ENCODE data around the gene ACBD3.
A peak's percentile ranks its signal among the peaks of the same experiment; 100 is the strongest.

Gene ACBD3

GRCh38 chr1:226110249-226111097, 76.1 kb downstream of the ACBD3 start:
- DNase-seq, result peak; percentile 49 to 71

DNA sequence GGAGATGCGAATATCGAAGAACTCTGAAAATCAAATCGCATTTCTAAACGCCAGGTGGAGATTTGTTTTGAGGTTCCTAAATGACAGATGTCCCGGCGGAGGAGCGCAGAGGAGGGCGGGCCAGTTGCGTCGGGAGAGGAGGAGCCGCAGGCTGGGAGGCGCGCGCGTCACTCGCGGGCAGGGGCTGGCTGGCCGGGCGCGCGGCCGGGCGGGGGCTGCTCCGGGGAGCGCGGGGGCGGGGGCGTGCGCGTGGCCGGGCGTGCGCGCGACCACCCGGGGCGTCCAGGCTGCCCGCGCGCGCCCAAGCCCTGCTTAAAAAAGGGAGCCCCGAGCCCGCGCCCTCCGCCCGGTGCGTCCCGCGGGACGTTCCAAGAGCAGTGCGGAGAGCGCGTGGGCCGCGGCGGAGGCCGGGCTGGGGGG, 76.7 kb downstream of the ACBD3 start:
- DNase-seq, result peak; percentile 78 to 96

GRCh38 chr1:226108935-226109828, 77.4 kb downstream of the ACBD3 start:
- no peak for DNase-seq

DNA sequence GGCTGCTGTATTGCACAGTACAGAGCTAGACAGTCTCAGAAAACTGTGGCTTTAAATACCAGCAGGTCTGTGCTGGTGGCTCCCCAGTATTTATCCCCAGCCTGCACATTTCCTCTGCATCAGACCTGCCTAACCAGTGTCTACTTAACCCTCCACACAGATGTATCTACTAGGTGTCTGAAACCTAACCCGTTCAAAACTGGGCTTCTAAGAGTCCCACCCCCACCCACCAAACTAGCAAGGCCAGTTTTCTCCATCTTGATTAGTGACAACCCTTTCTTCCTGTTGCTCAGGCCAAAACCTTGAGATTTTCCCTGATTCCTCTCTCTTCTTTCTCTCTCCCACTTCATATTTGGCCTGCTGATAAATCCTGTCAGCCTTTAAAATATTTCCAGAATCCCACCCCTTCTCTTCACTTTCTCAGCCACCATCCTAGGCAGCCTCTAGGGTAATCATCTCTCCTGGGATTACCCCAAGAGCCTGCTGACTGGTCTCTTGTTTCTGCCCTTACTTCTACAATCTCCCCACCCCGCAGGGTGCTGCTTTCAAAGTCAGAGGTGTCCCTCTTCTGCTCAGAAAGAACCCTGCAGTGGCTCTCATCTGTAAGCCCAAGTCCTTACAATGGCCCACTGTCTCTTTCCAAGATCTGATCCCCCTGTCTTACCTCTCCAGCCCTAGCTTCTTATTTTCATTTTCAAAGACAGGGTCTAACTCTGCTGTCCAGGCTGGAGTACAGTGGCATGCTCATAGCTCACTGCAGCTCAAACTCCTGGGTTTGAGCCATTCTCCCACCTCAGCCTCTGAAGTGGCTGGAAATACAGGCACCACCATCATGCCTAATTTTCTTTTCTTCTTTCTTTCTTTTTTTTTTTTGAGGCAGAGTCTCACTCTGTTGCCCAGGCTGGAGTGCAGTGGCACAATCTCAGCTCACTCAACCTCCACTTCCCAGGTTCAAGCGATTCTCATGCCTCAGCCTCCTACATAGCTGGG, 78.8 kb downstream of the ACBD3 start:
- peak in 1 of 2 experiments; percentile 51 for DNase-seq

DNA sequence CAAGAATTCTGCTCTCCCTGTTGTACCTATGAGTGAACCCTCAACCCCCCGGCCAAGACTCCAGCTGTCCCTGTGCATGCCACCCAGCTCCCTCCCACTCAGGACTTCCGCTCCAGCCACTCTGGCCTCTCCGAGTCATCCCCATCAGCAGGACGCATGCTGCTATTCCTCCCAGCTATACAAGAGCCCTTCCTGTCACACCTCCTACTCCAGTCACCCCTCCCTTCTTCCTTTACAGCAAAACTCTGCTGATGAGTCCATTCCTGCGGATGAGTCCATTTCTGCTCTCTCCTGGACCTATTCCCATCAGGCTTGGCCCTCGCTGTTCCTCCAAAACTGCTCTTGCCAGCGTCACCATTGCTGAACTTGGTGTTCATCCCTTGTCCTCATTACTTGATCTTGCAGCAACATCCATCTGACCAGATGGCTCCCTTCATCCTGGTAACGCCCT, 81.8 kb downstream of the ACBD3 start:
- no peak for DNase-seq

GRCh38 chr1:226100436-226101391, 85.8 kb downstream of the ACBD3 start:
- peak; percentile 14 to 31 for DNase-seq

DNA sequence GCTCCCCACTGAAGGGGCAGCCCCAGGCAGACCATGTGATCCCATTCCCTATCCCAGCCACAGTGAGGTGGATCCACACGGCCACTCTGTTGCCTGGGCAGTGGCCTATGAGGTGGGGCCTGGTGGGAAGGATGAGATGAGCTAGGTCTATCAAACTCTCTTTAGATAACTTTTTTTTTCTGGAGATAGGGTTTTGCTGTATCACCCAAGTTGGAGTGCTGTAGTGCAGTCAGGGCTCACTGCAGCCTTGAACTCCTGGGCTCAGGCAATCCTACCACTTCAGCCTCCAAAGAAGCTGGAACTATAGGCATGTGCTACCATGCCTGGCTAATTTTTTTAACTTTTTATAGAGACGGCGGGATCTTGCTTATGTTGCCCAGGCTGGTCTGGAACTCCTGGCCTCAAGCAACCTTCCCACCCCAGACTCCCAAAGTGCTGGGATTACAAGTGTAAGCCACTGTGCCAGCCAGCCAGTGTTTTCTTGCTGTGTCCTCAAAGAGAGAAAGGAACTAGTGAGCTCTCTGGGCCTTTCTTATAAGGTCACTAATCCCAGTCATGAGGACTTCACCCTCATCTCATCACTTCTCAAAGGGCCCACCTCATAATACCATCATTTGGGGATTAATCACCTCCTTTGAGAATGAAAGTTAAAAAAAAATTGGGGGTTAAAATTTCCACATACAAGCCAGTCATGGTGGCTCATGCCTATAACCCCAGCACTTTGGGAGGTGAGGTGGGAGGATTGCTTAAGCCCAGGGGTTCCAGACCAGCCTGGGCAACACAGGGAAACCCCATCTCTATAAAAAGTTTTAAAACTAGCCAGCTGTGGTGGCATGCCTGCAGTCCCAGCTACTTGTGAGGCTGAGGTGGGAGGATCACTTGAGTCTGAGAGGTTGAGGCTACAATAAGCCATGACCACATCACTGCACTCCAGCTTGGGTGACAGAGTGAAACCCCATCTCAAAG, 87.4 kb downstream of the ACBD3 start:
- no peak for DNase-seq

GRCh38 chr1:226097866-226098625, 88.5 kb downstream of the ACBD3 start:
- DNase-seq, result no peak

GRCh38 chr1:226095286-226095685, 91.3 kb downstream of the ACBD3 start:
- DNase-seq, result no peak

Data from NCI-H524 (cell line).